GM12878 (cell line): ENCODE data around the gene NACC1. TPM values are rescaled to one million over a fixed set of nuclear protein-coding genes. Genes with fewer than 3 reads are reported as not detected.

ENCODE experiments used
- ATF7 ChIP-seq: fragments of 450-650 bp; IDR thresholded peaks from 2 replicates; pipeline ENCODE4 v1.6.1; 2016; ENCODE audit warnings: low read depth, mild to moderate bottlenecking
- CREM ChIP-seq: IDR thresholded peaks from 2 replicates; pipeline ENCODE4 v1.6.1; 2014; ENCODE audit warnings: antibody characterized with exemption, low read depth
- E2F4 ChIP-seq: IDR thresholded peaks from 2 replicates; pipeline ENCODE4 v1.6.1; 2012; ENCODE audit warnings: low read depth, low read length, improper control_type of control experiment
- E4F1 ChIP-seq: fragments of 450-650 bp; IDR thresholded peaks from 2 replicates; pipeline ENCODE4 v1.6.1; 2018; ENCODE audit warnings: borderline replicate concordance, mild to moderate bottlenecking; ENCODE audit not compliant: partially characterized antibody
- ELK1 ChIP-seq: IDR thresholded peaks from 2 replicates; pipeline ENCODE4 v1.6.1; 2012; ENCODE audit warnings: low read depth, low read length, improper control_type of control experiment
- IKZF1 ChIP-seq: fragments of 450-650 bp; conservative IDR thresholded peaks from 2 replicates; pipeline ENCODE4 v1.6.1; 2017; ENCODE audit warnings: antibody characterized with exemption, mild to moderate bottlenecking
- IKZF2 ChIP-seq, 2 experiments: fragments of 450-650 bp; IDR thresholded peaks; 2 replicates each; pipeline ENCODE4 v1.6.1; 2017; ENCODE audit warnings: mild to moderate bottlenecking in 2 of 2, moderate library complexity in 2 of 2
- JUNB ChIP-seq: IDR thresholded peaks from 2 replicates; pipeline ENCODE4 v1.6.1; 2016; ENCODE audit warnings: antibody characterized with exemption, mild to moderate bottlenecking
- MAX ChIP-seq: IDR thresholded peaks from 2 replicates; pipeline ENCODE4 v1.6.1; 2012; ENCODE audit warnings: low read depth, low read length, improper control_type of control experiment
- MLLT1 ChIP-seq: fragments of 450-650 bp; IDR thresholded peaks from 2 replicates; pipeline ENCODE4 v1.6.1; 2016; ENCODE audit warnings: mild to moderate bottlenecking
- MYC ChIP-seq: IDR thresholded peaks from 2 replicates; pipeline ENCODE4 v1.6.1; 2011; ENCODE audit warnings: mild to moderate bottlenecking, low read length, moderate library complexity, inconsistent platforms; ENCODE audit not compliant: insufficient read depth, insufficient replicate concordance, insufficient read length, severe bottlenecking
- NR2C1 ChIP-seq: fragments of 450-650 bp; IDR thresholded peaks from 2 replicates; pipeline ENCODE4 v1.6.1; 2017; ENCODE audit warnings: antibody characterized with exemption, mild to moderate bottlenecking, moderate library complexity
- SIX5 ChIP-seq: IDR thresholded peaks from 2 replicates; pipeline ENCODE4 v1.6.1; 2011; ENCODE audit warnings: mild to moderate bottlenecking, low read depth, low read length, moderate library complexity; ENCODE audit not compliant: severe bottlenecking
- TBL1XR1 ChIP-seq: IDR thresholded peaks from 2 replicates; pipeline ENCODE4 v1.6.1; 2012; ENCODE audit warnings: low read depth, low read length, improper control_type of control experiment
- USF1 ChIP-seq: IDR thresholded peaks from 2 replicates; pipeline ENCODE4 v1.6.1; 2011; ENCODE audit warnings: borderline replicate concordance, low read depth, mild to moderate bottlenecking, moderate library complexity, mixed read lengths, low read length; ENCODE audit not compliant: insufficient read depth; ENCODE audit errors: extremely low read length
- USF2 ChIP-seq: IDR thresholded peaks from 2 replicates; pipeline ENCODE4 v1.6.1; 2011; ENCODE audit warnings: low read depth, low read length, improper control_type of control experiment, borderline replicate concordance
- polyA plus RNA-seq, 11 experiments: library from polyadenylated mRNA; depleted of rRNA in 4 of 11; unstranded in 6 of 11; stranded (reverse) in 5 of 11; fragments of >200 nt; fragmentation: Nextera tagmentation in 4 of 11; fragmentation: Illumina TruSeq in 1 of 11; extraction: Ambion mirVana in 4 of 11; extraction: Trizol in 1 of 11; gene quantifications; 1 replicate in 1 of 11; 2 replicates in 10 of 11; pipeline versions ENCODE4 v1.2.1 to v1.2.3, GENCODE V29; 2011 to 2016; ENCODE audit warnings: inconsistent platforms in 2 of 11, missing spikeins in 2 of 11, low read depth in 1 of 11
- total RNA-seq, 4 experiments: library from RNA; depleted of rRNA in 3 of 4; stranded (reverse); fragments of >200 nt in 3 of 4; fragmentation: Illumina TruSeq in 1 of 4; extraction: Trizol in 1 of 4; gene quantifications; 2 replicates each; pipeline versions ENCODE4 v1.2.1 to v1.2.3, GENCODE V29; 2013 to 2021

The NACC1 gene
- total and polyA plus RNA-seq, 10 of the 15 experiments (the other 5 are each of a cell fraction or from before 2014, with no cell fraction given) = 0.18 to 120 (median 19.2) TPM

GRCh38 chr19:13102666-13103580 is 15.1 kb upstream of the NACC1 start, which contains the start of gene LYL1 (continued):
- TF ChIP-seq USF1 = peak; percentile 71
- peak; percentile 79 for TF ChIP-seq IKZF1
- peak; percentile 34; the same call in 1 of the 2 replicates for TF ChIP-seq ATF7
- TF ChIP-seq IKZF2 (IDR thresholded peaks at IDR 0.05) = peak; percentile 71 to 76; a peak in 3 of 4 replicates
- TF ChIP-seq CREM = 0 out of 2 replicates have a peak, but pooled peaks have one; percentile 24
- TF ChIP-seq MYC = no peak
- no peak for TF ChIP-seq SIX5
- peak; percentile 49; the same call in 1 of the 2 replicates for TF ChIP-seq TBL1XR1
- TF ChIP-seq E4F1 = no peak
- TF ChIP-seq JUNB = no peak
- peak; percentile 63 for TF ChIP-seq MAX
- TF ChIP-seq NR2C1 = peak; percentile 32; the same call in 1 of the 2 replicates
- 0 out of 2 replicates have a peak, but pooled peaks have one; percentile 32 for TF ChIP-seq MLLT1
- TF ChIP-seq E2F4 = no peak
- TF ChIP-seq ELK1 = no peak
- peak; percentile 35; the same call in 1 of the 2 replicates for TF ChIP-seq USF2
